HG03039 (cell line): Measurements from ENCODE around the gene ENO3.
A peak's percentile ranks its signal among the peaks of the same experiment; 100 is the strongest.

Source experiments
- ATAC-seq: cut with Tn5 transposase; IDR thresholded peaks from one replicate; pipeline ENCODE4 v1.9.1; 2021; ENCODE audit warnings: mild to moderate bottlenecking, moderate library complexity; ENCODE audit not compliant: unreplicated experiment

The ENO3 gene

DNA sequence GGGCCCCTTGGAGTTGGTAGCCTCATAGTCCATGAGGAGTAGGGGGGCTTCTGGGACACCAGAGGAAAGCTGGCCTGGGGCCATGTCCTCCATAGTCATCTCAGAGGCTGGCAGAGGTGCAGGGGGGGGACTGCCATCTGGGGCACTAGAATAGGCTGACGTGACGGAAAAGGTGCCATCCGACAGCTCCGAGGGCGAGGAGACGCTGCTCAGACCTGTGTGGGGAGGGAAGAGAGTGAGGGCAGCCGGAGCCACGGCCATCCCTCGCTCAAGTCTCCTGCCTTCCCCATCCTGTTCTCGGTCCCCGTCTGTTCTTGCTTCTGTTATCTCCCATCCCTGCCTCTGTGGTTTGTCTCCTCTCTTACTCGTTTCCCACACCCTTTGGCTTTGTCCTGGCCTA is 21.4 kb downstream of the ENO3 start:
- no peak for ATAC-seq

DNA sequence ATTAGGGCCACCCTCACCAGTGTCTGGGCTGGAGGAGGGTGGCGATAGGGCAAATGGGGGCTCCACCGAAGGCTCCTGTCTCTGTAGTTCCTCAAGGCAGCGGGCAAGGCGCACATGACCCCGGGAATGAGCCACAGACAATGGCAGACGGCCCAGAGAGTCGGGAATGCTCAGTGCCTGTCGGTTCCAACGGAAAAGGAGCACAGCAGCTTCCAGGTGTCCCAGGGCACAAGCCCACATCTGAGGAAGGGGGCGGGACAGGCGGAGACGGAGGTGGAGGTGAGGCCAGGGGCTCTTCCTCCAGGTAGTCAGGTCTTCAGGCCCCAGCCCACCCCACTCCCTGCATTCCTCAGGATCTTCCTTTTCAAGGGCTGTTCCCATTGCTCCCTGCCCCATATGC is 21.8 kb downstream of the ENO3 start:
- no peak for ATAC-seq

DNA sequence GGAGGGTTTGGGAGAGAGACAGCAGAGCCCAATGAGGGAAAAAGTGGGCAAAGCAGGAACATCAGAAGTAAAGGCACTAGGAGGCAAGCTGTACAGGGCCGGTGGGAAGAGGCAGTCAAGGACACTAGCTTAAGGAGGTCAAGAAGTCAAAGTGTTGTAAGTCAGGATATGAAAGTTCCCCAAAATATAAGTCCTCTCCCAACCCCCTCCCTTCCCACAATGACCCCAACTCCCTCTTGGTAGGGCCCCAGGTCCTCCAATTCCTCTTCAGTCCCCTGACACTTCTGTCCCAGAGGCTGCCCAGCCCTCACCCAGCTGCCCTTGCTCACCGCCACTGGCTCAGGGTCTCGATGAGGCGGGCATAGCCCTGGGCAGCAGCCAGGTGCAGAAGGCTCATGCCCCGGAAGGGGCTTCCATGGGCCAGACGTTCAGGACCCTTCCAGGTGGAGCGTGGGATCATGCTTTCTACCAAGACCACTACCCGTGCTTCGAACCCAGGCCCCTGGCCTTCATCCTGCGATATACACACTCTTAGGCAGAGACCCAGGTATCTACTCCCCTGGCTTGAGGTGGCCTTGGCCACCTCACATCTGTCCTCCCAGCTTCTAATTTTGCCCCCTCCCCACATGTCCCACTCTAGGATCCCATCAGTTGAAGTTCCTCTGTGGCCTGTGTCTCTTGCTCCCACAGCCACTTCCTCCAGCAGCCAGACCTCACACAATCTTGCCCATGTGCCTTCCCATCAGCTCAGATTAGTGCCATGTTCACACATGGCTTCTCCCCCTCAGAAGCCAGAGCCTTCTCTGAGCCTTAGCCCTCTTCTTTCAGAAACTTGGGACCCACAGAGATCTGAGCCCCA is 22.6 kb downstream of the ENO3 start:
- no peak for ATAC-seq

DNA sequence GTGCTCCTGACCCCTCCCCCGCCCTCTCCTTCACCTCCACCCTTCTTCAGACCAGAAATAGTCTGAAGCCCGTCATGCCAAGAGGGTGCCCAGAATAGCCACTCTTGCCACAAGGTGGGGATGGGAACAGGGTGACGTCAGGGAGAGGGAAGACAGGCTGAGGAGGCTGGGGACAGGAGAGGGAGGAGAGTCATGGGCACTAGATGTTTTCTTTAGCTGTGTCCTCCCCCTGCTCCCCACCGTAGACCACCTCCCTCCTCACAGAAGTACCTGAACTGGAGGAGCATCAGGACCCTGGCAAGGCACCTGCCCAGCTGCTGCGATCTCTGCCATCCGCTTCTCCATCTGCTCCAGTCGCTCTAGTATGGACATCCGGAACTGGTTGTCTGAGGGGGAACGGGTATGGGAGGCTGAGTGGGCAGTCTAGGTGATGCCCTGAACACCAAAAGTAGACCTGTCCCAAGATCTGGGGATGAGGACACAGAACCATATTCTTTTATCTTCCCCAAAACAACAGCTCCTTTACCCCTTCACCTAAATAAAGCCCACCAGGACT is 23.3 kb downstream of the ENO3 start:
- no peak for ATAC-seq

DNA sequence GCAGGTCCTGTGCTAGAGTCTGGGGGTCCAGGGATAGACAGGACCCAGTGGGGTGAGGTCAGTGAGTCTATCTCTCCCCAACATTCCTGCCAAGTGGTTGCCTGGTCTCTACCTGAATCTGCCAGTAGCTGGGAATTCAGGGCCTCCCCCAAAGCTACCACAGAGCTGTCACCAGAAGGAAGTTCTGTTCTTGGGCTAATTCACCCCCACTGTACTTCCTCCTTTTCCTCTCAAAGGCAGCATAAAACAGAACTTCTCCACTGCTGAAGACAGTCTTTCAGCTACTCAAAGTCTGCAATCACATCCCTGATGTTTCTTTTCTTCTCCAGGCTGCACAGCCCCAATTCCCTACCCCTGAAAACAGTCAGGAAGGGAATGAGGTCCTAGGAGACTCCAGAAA is 27.8 kb downstream of the ENO3 start:
- ATAC-seq, result no peak

DNA sequence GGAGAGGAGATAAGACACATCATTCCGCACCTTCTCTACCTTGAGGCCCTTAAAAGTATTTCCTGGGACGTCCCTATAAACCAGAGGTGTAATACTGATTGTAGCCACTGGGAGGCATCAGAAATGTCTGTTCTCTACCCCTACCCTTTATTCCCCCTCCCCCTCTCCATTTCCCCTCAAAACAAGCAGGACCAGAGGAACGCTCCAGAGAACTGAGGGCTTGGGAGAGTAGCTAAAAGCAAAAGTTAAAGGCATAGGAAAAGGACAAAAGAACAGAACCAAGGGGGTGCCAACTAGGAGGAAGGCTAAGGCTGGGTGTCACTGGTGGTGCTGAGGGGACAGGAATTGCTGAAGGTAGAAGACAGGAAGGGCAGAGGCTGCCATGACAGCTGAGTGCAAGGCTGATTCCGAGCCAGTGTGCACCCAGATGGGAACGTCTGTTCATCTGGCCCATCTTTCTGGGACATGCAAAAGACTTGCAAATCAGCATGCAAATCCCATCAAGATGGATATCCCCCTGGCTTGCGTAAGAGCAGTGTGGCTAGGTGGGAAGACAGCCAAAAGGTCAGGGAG is 29.8 kb downstream of the ENO3 start:
- no peak for ATAC-seq

- no peak for ATAC-seq
These were observed 31.4 kb downstream of the ENO3 start for GRCh38 chr17:4982305-4982704.

DNA sequence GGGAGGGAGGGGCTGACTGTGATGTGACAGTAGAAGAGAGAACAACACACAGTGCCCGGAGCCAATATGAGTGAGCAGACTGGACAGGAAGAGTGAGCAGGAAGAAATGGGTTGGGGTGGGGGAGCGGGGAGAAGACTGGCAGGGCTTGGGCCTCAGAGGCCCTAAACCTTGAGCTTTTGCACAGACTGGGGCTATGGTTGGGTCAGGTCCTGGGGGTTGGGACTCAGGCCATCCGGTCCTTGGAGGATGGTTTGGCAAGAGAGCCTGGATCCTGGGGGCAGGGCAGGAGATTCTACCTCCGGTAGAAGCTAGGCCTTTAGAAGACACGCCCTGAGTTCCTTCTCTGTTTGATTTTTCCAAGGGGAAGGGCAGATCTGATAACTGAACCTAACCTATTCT is 35.5 kb downstream of the ENO3 start:
- no peak for ATAC-seq

DNA sequence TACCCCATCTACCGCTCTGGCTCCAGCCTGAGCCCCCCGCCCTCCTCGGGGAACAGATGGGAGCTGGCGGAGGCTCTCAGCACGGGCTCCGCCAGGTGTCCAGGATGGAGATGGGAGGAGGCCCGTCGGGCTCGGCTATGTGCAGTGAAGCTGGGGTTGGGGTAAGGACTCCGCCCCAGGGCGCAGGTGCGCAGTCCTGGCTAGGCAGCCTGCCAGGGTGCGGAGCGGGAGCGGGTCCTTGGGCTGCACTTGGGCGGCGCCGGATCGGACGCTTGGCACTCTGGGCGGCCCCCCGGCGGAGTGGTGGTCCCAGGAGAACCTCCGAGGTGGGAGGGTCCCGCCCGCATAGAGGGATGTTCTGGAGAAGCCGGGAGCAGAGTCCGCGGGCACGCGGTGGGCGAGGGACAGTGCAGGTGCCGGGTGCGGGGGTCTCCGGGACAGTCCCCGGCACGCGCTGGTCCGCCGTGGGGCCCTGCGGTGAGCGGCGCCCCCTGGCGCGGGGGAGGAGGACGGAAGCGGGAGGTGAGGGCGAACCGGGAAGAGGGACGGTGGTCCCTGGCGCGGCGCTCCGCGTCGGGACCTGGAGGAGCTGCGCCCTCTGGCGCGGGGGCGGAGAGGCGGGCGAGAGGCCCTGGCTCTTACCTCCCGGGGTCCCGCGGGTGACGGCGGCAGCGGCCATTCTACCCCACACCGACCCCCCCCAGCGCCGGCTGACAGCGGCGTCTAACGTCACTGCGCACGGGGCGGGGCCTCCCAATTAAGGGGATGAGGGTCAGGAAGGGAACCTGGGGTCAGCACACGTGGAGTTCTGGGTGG is 36.2 kb downstream of the ENO3 start, which contains the start of gene CAMTA2:
Gene CAMTA2, minus strand, starts transcription at position 725 of the 816 bp plus-strand sequence. CDS start 1,453 bp downstream, outside the sequence.
- ATAC-seq, result peak; percentile 74

DNA sequence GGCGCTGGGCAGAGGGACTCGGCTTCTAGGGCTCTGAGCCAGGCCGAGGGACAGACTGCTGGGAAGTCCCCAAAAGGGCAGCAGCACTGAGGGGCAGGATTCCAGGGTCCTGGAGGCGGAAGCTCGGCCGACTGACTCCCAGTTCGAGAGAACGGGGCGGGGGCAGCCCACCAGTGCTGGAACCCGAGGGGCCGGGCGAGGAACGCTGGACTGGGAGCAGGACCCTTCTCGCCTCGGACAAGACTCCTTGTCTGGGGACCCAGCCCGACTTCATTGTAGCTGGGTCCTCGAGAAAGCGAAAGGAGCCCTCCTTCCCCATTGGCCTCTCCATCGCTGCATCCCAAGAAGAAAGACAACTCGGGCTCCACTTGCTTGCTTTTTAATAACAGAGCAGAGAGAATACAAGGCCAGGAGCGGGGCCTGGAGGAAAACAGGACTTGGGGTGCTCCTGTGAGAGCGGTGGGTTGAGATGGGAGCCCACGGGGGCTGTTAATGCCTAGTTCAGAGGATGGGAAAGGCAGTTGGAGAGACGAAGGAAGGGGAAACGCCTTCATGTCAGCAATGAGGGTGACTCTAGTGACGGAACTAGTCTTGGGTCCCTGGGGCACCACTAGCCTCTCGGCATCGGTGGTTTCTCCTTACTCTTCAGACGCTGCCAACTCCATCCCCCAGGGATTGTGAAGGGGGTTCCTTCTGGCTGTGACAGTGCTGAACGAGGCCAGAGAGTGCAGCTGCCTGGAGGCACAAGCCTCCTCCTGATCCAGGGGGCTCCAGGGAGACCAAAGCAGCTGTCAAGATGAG is 37.0 kb downstream of the ENO3 start:
- no peak for ATAC-seq

- no peak for ATAC-seq
These were observed 43.2 kb downstream of the ENO3 start for GRCh38 chr17:4994081-4994595.

- ATAC-seq, result peak; percentile 73
These were observed 46.5 kb downstream of the ENO3 start, which contains the start of the genes INCA1 and KIF1C for GRCh38 chr17:4997302-4998026. INCA1 (minus strand) TSS chr17:4997522; CDS start chr17:4994437, 3,085 bp downstream. KIF1C (plus strand) TSS chr17:4997950; CDS start chr17:5000247, 2,297 bp downstream.

GRCh38 chr17:4998027-4998731 is 47.3 kb downstream of the ENO3 start:
- ATAC-seq, result peak; percentile 1

- ATAC-seq, result no peak
These were observed 48.0 kb downstream of the ENO3 start for GRCh38 chr17:4998732-4999429.

DNA sequence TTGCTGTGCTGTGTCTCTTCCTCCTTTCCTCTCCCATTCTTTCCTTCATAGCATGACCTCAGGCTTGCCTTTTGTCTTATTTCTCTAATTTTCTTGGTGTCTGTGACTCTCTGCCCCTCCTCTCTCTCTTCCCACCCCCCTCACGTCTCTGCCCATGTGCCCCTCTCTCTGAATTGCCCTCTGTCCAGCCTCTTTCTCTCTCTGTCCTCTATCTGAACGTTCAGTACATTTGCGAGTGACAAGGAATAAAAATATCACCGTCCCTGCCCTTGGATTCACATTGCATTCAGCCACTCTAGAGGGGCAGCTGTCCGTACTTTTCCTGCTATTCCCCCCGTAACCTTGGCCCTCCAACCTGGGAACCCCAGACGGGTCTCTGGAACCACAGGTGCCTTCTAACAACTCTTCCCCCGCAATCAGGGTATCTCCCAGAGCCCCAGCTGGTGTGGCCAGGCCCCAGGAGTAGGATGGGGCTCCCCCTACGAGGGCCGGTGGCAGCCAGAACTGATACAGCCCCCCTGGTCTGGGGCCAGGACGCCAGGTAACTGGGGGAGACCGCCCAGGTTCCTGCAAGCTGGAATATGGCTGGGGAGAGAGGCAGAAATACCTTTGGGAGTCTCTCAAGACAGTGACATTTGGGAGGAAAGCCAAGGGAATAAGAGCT is 48.6 kb downstream of the ENO3 start:
- ATAC-seq, result no peak

DNA sequence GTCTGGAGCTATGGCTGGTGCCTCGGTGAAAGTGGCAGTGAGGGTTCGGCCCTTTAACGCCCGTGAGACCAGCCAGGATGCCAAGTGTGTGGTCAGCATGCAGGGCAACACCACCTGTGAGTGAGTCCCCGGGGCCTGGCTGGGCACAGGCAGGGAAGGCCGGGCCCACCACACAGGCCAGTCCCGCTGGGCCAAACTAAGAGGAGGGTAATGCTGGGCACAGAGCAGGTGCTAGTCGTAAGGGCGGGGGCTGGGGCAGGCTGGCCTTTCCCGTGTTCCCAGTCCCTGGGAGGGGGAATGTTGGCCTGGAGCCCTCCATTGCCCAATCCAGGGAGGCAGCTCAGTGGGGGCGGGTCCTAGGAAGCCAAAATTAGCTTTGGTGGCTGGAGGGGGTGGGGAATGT is 49.3 kb downstream of the ENO3 start:
- ATAC-seq, result no peak

- ATAC-seq, result no peak
These were observed 51.3 kb downstream of the ENO3 start for GRCh38 chr17:5002121-5002788.
